Choroid plexus epithelial cell (primary cell): Measurements from ENCODE around the gene RAB31.

Source experiments
- DNase-seq: peaks from one replicate; pipeline ENCODE4 v3.0.0-alpha.2; 2010; ENCODE audit warnings: low read depth
- H3K4me3 ChIP-seq: 2 replicates; pipeline ENCODE4 v1.5.1; 2011; ENCODE audit warnings: low read depth, mild to moderate bottlenecking, control low read depth, low read length, moderate library complexity
- TF ChIP-seq, protein P1 (sequence below): conservative IDR thresholded peaks from 2 replicates; pipeline ENCODE4 v1.5.1; 2011; ENCODE audit warnings: low read depth, mild to moderate bottlenecking, control low read depth, inconsistent platforms, low read length, moderate library complexity

RAB31 gene

DNA sequence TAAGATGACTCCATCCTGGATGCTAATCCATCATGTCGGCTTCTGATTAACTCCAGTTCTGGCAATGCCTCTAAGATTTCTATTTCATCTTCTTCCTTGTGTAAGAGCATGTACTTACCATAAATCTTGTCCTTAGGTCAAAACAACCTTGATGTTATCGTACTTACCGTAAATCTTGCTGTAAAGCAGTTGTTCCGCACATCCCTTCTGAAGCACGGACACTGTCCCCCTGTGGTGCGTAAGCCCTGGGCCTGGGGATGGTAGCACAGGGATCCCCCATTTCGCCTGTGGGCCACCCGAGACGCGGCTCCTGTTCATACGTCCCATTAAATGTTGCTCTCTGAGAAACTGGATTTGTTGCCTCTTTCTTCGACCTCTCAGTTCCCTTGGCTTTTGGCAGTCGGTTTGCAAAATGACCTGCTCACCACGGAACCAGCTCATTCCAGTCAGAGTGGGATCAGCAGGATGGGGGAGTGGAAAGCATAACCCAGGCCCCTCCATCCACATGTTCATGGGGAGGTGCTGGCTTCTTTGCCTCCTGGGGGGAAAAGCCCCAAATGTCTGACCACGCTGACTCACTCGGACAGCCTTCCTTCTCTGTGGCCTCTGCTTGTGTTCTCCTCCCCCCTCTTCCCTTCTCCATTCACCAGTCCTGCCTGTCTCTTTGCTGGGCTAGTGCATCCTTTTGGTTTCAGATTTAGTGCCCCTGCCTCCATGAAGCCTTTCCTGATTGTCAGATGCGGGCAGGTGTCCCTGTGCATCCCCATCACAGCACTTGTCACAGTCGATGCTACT, 49.9 kb downstream of the RAB31 start:
- TF ChIP-seq, protein P1, sequence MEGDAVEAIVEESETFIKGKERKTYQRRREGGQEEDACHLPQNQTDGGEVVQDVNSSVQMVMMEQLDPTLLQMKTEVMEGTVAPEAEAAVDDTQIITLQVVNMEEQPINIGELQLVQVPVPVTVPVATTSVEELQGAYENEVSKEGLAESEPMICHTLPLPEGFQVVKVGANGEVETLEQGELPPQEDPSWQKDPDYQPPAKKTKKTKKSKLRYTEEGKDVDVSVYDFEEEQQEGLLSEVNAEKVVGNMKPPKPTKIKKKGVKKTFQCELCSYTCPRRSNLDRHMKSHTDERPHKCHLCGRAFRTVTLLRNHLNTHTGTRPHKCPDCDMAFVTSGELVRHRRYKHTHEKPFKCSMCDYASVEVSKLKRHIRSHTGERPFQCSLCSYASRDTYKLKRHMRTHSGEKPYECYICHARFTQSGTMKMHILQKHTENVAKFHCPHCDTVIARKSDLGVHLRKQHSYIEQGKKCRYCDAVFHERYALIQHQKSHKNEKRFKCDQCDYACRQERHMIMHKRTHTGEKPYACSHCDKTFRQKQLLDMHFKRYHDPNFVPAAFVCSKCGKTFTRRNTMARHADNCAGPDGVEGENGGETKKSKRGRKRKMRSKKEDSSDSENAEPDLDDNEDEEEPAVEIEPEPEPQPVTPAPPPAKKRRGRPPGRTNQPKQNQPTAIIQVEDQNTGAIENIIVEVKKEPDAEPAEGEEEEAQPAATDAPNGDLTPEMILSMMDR, result no peak
- DNase-seq, result peak; percentile 58
- no peak overlapping the region for H3K4me3 ChIP-seq

DNA sequence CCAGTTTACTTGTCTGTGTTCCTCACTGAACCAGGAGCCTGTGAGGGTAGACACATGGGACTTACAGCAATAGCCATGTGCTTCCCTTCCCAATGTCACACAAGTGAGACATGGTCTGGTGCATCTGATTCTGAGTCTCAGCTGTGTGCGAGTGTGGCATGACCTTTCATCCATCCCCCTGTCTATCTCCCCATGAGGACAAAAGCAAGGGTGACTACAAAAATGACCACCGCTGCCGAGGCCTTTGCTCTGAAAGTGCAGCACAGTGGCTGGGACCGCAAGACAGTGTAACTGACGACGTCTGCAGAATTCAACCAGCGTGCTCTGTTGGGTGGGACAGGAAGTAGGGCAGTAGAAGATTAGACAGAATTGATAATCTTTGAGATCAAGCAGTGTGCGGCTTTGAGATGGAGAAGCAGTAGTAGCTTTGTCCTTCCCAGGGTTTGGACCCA, 50.5 kb downstream of the RAB31 start:
- DNase-seq, result no peak
- TF ChIP-seq, protein P1, result no peak
- H3K4me3 ChIP-seq, result no peak overlapping the region

DNA sequence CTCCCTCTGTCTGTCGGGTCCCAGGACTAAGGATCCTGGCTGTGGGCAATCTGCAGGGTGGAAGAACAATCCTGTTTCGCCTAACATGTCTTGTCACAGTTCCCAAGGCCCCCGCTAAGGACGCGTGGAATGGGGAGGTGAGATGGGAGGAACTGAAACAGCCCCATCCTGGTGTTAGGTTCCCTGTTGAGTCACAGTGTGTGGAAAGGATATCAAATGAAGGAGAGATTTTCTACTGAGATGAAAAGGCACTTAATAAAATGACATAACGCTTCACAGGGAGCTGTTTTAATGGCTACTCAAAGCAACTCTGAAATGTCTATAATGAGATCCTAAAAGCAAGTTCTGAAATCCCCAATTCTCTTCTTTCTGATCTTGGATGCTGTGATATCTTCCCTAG, 52.5 kb downstream of the RAB31 start:
- DNase-seq, result no peak
- no peak overlapping the region for H3K4me3 ChIP-seq
- TF ChIP-seq, protein P1, result no peak

DNA sequence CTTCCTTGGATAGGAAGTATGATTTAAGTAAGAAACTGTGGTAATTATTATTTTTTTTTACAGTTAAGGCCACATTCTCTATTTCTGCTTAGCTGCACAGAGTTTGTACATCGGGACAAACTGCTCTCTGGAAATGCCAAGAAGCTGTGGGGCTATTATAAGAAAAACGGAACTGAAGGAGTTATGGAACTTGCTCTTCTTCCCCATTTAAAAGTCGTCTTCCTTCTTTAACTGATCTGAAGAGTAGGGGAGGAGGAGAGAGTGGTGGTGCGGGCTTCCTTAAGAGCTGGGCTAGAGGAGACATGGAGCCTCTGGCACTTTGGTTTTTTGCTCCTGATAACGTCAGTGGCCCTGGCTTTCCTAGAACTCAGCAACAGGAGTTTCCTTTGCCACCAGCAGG, 54.4 kb downstream of the RAB31 start:
- no peak overlapping the region for H3K4me3 ChIP-seq
- TF ChIP-seq, protein P1, result no peak
- DNase-seq, result no peak

DNA sequence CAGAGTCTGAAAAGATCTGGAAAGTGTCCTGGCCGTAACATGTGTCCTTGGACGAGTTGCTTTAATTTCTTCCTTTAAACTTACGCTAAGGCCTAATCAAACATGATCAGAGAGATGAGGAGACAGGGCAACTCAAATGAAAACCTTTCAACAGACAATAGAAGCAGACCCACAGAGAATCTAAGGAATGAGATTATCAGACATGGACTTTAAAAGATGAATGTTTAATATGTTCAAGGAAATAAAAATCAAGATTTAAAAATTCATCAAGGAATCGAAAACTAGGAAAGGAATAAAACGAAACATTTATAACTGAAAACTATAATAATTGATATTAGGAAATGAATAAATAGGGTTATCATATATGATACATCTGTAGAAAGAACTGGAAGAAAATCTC, 55.1 kb downstream of the RAB31 start:
- no peak for DNase-seq
- H3K4me3 ChIP-seq, result no peak overlapping the region

DNA sequence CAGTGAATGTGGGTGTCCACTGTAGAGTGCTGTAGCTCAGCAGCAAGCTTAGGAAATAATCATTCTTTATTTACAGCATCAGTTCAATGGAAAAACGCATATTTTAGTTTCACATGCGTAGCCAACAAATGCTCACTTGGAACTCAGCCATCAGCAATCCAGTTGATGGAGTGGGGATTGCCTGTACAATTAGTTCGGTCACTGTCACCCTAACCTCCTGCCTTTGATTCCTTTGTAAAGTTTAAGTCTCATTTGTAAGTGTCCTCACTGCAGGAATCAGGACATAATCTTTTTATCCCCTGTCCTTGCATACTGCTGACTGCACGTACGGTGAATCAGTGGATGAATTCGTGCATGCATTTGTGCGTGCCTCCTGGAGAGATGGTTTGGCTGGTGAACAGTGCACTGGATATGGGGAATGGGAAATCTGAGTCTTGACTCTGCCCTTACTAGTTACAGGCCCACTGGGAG, 55.9 kb downstream of the RAB31 start:
- DNase-seq, result no peak
- TF ChIP-seq, protein P1, result no peak

More for the DNA sequence above, 55.1 kb downstream of the RAB31 start:
- TF ChIP-seq, protein P1, result no peak

DNA sequence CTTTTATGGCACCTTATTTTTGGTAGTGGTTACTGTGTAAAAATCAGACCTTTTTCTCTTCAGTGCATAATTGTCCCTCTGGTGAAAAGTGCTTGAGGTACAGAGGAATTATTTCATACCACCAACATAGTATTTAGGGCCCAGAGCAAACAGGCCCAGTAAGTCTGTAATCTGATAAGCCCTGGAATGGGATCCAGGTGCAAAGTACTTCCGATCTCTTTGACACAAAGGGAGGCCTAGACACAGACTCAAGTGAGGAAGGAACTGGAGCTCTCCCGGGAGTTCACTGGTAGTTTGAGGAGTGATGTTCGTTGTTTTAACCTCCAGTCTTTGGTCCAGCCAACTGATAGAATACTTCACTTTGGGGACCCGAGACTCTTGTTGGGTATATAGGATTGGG, 57.4 kb downstream of the RAB31 start:
- DNase-seq, result no peak
- TF ChIP-seq, protein P1, result no peak
- no peak overlapping the region for H3K4me3 ChIP-seq

More for the DNA sequence above, 55.9 kb downstream of the RAB31 start:
- H3K4me3 ChIP-seq, result no peak overlapping the region
